ENCODE measurements around the gene SLC6A13.

The SLC6A13 gene

DNA sequence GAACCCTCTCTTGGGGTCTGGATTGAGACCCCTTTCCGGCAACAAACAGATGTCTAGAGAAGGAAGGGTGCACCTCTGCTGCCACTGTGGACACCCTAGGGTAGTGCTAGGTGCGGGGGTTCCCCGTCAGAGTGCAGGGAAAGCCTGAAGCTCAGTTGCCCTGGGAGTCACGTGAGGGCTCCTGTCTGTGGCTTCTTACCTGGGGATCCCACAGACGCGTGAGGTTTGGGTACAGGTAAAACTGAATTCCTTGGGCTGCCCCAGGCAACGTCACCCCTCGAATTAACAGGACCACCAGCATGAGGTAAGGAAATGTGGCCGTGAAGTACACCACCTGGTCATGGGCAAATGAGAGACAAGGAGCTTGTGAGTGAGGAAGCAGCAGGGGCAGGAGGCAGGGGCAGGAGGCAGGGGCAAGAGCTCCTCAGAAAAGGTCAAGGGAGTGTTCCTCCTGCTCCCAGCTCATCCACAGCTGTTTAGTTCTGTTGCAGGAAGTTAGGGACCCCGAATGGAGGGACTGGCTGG lies 27.7 kb downstream of the SLC6A13 start:
- no peak for ATAC-seq (ENCODE audit: low read depth)
- no peak for DNase-seq (ENCODE audit: low spot score in 2 of 2)
- peaks cover 9% of the 10 kb centered on the region for H3K9me3 Mint-ChIP-seq
- H3K27me3 Mint-ChIP-seq = peaks cover 10% of the 10 kb centered on the region
- no peak overlapping the region for H3K27ac Mint-ChIP-seq
- peaks cover 3% of the 10 kb centered on the region for H3K36me3 Mint-ChIP-seq
- peaks cover 2% of the 10 kb centered on the region for H3K4me1 Mint-ChIP-seq
- no peak overlapping the region for H3K4me3 Mint-ChIP-seq

DNA sequence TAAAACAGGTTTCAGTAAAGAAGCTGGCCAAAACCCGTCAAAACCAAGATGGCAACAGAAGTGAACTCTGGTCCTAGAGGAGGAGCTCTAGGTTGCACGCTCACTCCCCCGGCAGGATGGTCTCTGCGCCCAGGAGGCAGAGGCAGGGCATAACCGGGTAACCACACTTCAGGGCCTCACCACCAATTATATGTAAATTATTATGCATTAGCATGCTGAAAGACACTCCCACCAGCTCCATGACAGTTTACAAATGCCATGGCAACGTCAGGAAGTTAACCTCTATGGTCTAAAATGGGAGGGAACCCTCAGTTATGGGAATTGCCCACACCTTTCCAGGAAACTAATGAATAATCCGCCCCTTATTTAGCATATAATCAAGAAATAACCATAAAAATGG lies 28.6 kb downstream of the SLC6A13 start:
- Mint-ChIP-seq H3K4me1 (no peaks in the 10 kb centered on the region), H3K27me3 (peaks cover 8% of the 10 kb centered on the region), H3K27ac (no peak overlapping the region), H3K9me3 (peaks cover 9% of the 10 kb centered on the region), H3K4me3 (no peak overlapping the region), H3K36me3 (no peaks in the 10 kb centered on the region)
- ATAC-seq (ENCODE audit: low read depth) (no peak), DNase-seq (ENCODE audit: low spot score in 2 of 2) (no peak)

DNA sequence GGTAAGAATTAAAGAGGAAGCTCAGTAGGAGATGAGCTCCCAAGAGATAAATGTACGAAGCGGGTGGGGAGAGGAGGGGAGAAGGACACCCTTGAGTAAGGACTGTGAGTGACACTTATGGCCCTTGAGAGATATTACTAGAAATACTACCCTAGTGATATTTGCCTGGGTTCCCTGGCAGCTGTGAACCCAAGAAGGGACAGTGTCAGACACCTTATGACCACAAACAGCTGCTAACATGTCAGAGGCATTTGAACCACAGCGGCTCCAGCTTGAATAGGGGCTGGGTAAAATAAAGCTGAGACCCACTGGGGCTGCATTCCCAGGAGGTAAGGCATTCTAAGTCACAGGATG lies 29.0 kb downstream of the SLC6A13 start:
- DNase-seq (ENCODE audit: low spot score in 2 of 2) = no peak
- H3K27me3 Mint-ChIP-seq = peaks cover 10% of the 10 kb centered on the region
- H3K27ac Mint-ChIP-seq = no peak overlapping the region
- H3K4me1 Mint-ChIP-seq = no peaks in the 10 kb centered on the region
- H3K9me3 Mint-ChIP-seq = peaks cover 9% of the 10 kb centered on the region
- no peak overlapping the region for H3K4me3 Mint-ChIP-seq
- no peak for ATAC-seq (ENCODE audit: low read depth)
- no peaks in the 10 kb centered on the region for H3K36me3 Mint-ChIP-seq

DNA sequence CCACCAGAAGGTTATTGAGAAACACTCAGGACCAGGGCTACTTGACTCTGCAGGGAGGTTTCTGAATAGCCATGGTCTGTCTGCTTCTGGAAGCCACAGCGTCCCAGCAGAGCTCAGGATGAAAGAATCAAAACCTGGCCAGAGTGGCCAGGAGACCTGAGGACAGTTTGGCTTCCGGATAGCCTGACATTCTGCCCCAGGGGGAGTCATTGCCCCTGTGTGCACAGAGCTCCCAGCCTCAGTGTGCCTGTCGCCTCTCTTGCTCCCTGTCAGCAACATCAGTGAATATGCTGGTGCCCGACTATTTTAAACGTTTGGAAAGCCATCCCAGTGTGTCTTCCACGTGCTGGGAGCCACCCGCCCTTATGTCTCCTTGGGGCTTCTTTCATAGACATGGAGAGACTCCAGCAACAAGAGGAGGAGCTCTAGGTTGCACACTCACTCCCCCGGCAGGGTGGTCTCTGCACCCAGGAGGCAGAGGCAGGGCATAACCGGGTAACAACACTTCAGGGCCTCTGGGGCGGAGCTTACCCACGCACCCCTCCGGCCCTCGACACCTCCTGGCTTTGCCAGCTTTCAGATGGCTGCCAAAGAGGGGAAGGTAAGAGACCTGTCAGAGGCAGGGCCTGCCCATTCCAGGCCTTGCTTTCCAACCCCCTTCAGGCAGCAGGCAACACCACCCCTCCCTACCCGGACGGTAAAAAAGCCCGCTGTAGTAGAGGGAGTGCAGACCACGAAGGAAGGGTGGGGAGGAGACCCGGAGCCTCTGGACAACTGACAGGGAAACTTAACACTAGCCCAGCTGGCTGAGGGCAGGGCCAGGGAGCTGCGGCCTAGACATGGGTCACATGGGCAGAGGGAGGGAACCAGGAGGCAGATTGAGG lies 29.7 kb downstream of the SLC6A13 start:
- Mint-ChIP-seq H3K4me3 (no peak overlapping the region), H3K36me3 (no peaks in the 10 kb centered on the region), H3K4me1 (no peaks in the 10 kb centered on the region), H3K9me3 (peaks cover 9% of the 10 kb centered on the region), H3K27ac (no peak overlapping the region), H3K27me3 (peaks cover 12% of the 10 kb centered on the region)
- ATAC-seq (ENCODE audit: low read depth) (no peak), DNase-seq (ENCODE audit: low spot score in 2 of 2) (no peak)

DNA sequence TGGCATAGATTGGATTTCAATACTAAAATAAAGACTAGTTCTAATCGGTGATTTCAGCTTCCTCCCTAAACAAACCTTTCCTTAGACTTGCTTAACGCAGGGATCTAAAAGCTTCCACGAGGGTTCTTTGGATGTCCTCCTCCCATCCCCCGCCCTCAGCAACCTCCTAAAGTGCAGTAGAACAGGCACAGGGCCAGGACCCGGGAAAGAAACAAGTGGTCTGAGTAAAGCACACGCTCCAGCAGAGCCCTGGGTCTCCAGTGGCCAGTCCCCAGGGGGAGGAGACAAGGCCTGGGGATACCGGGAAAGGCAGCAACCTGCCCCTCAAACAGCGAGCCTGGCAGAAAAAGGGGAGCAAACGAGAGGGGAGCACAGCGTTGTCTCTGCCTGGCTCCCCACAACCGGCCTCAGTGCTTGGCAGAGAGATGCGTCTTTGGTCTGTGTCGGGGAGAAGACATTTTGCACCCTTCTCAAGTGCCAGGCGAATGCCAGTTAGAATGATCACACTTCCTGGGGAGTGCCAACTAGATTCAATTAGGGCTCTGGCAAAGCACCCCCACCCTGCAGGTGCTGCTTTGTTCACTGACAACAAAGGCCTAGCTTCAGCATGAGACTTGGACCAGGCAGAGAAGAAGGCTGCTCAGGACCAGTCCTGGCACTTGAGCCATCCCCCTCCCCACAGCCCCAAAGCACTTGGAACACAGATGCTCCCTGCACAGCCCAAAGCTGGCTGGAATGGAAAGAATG lies 31.5 kb downstream of the SLC6A13 start:
- DNase-seq (ENCODE audit: low spot score in 2 of 2) (no peak), ATAC-seq (ENCODE audit: low read depth) (no peak)
- H3K27me3 Mint-ChIP-seq = peaks cover 17% of the 10 kb centered on the region

DNA sequence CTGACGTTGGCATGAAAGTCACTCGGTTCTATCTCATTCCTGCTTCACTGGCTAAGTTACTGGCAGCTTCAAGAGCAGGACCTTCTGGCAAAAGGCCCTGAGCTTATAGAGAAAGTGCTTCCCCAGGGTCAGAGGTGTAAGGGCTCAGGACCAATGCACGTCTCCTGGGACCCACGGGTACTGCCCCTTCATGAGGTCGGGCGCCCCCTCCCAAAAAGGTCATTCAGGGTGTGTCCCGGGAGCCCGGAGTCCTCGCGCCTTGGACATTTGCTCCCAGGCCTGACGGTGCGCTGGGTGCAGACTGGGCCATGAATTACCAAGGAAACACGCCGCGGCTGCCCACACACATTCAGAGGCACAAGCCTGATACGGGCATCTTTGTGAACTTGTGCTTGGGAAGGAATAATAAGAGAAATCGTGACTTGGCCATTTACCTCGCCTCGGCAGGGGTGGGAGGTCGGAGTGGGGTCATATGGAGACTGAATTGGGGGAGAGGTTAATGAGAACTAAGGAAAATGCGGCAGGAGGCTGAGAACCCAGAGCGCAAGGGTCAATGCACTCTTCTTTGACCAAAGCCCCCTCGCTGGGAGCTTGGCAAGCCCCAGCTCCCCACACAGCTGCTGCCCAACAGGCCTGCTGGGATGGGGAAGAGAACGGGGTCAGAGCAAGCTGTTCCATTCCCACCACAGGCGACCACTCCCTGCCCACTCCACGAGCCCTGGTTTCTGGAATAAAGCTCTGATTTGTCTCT lies 33.0 kb downstream of the SLC6A13 start:
- Mint-ChIP-seq H3K4me3 (no peak overlapping the region), H3K27me3 (peaks cover 17% of the 10 kb centered on the region), H3K9me3 (no peaks in the 10 kb centered on the region), H3K36me3 (no peaks in the 10 kb centered on the region), H3K27ac (no peak overlapping the region), H3K4me1 (no peaks in the 10 kb centered on the region)
- ATAC-seq (ENCODE audit: low read depth) (no peak), DNase-seq (ENCODE audit: low spot score in 2 of 2) (no peak)

More for the DNA sequence above, 31.5 kb downstream of the SLC6A13 start:
- no peak overlapping the region for H3K27ac Mint-ChIP-seq
- peaks cover 5% of the 10 kb centered on the region for H3K9me3 Mint-ChIP-seq
- no peak overlapping the region for H3K4me3 Mint-ChIP-seq
- no peaks in the 10 kb centered on the region for H3K36me3 Mint-ChIP-seq
- no peaks in the 10 kb centered on the region for H3K4me1 Mint-ChIP-seq

DNA sequence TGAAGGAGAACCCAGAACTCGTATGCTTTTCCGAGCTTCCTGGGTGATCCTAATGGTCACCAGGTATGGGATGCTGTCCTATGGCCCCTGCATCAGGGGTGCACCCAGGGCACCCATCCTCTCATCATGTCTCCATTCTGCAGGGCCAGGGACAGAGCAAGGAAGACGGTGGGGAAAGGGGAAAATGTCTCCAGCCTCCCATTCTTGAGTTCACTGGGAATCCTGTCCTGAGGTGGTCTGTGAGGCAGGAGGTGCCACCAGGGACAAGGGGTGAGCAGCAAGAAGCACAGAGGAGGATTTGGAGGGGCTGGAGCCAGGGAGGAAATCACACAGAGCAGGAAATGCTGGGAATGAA lies 33.8 kb downstream of the SLC6A13 start:
- Mint-ChIP-seq H3K4me3 (no peak overlapping the region), H3K4me1 (no peaks in the 10 kb centered on the region), H3K36me3 (no peaks in the 10 kb centered on the region), H3K27me3 (peaks cover 17% of the 10 kb centered on the region), H3K9me3 (no peaks in the 10 kb centered on the region), H3K27ac (no peak overlapping the region)
- no peak for DNase-seq (ENCODE audit: low spot score in 2 of 2)
- ATAC-seq (ENCODE audit: low read depth) = no peak

DNA sequence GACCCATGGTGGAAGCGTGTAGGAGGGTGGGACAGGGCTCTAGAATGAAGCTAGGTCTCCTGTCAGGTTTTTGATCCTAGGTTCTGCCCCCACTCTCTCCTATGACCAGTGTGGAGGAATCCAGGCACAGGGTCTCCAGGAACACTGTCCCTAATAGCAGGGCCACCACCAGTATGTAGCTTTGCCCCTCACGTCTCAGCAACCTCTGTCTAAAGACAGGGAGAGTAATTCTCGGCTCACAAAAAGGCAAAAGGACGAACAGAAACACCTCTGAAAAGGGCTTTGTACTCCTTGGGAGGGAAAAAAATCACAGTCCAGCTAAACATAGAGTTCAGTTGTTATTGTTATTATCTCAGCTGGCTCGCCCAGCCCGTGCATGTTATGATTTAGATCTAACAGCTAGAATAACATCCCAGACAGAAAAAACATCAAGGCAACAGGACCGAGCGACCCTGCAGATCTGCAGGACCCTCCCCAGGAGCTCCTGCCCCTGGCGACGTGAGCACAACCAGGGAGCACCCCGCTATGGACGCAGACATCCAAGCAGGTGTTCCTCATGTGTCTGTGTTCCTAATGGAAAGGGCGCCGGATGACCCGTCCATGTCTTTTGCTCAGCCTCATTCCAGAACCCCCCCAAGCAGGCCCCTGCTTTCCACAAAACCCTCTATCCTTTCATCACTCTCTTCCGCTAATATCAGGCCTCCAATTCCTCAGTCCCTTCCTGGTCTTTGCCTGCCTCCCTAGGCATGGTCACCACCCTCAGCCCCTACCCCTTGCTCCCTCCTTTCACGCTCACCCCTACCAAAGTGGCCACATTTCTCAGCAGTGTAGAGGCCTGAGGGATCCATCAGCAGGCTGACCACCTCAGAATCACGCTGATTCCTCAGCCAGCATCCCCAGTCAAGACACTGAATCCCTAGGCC lies 34.5 kb downstream of the SLC6A13 start:
- Mint-ChIP-seq H3K27ac (no peak overlapping the region), H3K4me3 (no peak overlapping the region), H3K27me3 (peaks cover 15% of the 10 kb centered on the region), H3K36me3 (no peaks in the 10 kb centered on the region), H3K9me3 (no peaks in the 10 kb centered on the region), H3K4me1 (no peaks in the 10 kb centered on the region)
- no peak for DNase-seq (ENCODE audit: low spot score in 2 of 2)
- ATAC-seq (ENCODE audit: low read depth) = no peak

DNA sequence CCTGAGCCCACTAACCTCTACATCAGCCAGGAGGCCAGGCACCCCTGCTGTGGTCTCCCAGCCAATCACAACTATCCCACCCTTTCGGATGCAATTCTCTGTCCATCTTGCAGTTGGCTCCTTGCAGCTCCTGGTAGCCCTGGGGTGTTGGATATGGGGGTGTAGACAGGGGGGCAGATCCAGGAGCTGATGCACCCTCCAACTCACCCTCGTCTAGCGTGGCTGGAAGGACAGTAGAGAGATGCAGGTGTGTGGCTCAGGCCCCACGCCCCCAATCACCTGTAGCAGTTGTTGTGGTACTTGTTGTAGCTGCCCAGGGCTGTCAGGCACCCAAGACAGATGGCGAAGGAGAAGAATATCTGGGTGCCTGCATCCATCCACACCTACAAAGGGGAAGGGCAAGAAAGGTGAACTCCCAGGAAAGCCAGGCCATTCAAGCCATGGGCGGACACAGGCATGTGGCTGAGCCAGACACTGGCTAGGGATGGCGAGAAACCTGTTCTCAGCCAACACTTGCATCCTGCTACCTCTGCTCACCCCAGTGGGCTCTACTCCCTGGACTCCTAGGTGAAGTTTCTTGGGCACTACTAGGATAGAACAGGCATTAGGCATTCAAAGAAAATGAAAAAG lies 35.2 kb downstream of the SLC6A13 start:
- Mint-ChIP-seq H3K4me3 (no peak overlapping the region), H3K9me3 (no peaks in the 10 kb centered on the region), H3K27ac (no peak overlapping the region), H3K36me3 (no peaks in the 10 kb centered on the region), H3K4me1 (no peaks in the 10 kb centered on the region), H3K27me3 (peaks cover 16% of the 10 kb centered on the region)
- ATAC-seq (ENCODE audit: low read depth) (no peak), DNase-seq (ENCODE audit: low spot score in 2 of 2) (no peak)

DNA sequence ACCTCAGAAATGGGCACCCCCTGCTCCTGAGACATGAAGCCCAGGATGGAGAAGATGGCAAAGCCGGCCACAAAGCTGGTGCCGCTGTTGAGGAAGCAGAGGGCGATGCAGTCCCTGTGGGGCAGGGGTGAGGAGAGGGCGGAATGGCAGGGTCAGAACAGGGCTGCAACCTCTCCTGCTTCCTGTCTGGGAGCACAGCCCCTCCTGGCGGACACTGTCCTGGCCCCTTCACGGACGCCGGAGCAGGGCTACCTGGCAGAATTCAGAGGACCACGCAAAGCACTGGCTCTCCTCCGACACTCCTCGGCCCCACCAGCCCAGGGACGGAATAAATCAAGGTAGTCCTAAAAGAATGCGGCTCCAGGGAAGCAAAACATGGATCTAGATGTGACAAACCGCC lies 36.2 kb downstream of the SLC6A13 start:
- Mint-ChIP-seq H3K4me1 (no peaks in the 10 kb centered on the region), H3K27ac (no peak overlapping the region), H3K4me3 (no peak overlapping the region), H3K9me3 (no peaks in the 10 kb centered on the region), H3K27me3 (peaks cover 15% of the 10 kb centered on the region), H3K36me3 (no peaks in the 10 kb centered on the region)
- DNase-seq (ENCODE audit: low spot score in 2 of 2) = no peak
- ATAC-seq (ENCODE audit: low read depth) = no peak

DNA sequence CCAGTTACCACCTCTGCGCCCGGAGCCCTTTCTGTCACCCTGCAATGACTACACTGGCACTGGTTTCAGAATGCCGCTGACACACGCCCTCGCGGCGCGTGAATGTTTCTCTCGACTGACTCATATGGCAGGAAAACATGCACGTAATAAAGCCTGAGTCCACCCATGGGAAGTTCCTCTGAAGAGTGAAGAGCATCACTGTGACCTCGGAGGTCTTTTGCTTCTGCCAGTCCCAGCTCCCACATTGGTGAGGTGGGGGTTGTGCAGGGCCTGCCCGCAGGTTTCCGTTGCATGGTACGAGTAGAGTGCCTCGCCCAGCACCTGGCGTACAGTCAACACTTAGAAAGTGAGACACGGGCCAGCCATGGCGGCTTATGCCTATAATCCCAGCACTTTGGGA lies 37.6 kb downstream of the SLC6A13 start:
- ATAC-seq (ENCODE audit: low read depth) (no peak), DNase-seq (ENCODE audit: low spot score in 2 of 2) (no peak)
- Mint-ChIP-seq H3K4me3 (no peak overlapping the region), H3K27me3 (peaks cover 20% of the 10 kb centered on the region), H3K4me1 (no peaks in the 10 kb centered on the region), H3K27ac (no peak overlapping the region), H3K36me3 (no peaks in the 10 kb centered on the region), H3K9me3 (no peaks in the 10 kb centered on the region)

DNA sequence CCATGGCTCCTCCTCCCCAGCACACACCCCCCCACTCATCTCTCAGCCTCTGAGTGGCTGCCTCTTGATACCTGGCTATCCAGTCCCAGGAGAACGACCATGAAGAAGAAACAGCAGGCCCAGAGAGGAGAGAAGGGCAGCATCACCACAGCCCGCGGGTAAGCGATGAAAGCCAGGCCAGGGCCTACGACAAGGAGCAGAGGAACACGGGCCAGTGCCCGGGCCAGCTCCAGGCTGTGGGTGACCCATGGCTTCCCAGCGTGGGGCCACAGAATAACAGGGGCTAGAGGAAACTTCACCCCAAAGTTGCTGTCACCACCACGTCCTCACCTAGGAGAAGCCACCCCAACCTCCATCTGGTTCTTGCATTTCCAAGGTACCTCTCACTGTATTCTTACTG lies 38.3 kb downstream of the SLC6A13 start:
- Mint-ChIP-seq H3K9me3 (no peaks in the 10 kb centered on the region), H3K4me1 (no peaks in the 10 kb centered on the region), H3K27me3 (peaks cover 19% of the 10 kb centered on the region), H3K4me3 (no peak overlapping the region), H3K36me3 (no peaks in the 10 kb centered on the region), H3K27ac (no peak overlapping the region)
- no peak for ATAC-seq (ENCODE audit: low read depth)
- DNase-seq (ENCODE audit: low spot score in 2 of 2) = no peak

DNA sequence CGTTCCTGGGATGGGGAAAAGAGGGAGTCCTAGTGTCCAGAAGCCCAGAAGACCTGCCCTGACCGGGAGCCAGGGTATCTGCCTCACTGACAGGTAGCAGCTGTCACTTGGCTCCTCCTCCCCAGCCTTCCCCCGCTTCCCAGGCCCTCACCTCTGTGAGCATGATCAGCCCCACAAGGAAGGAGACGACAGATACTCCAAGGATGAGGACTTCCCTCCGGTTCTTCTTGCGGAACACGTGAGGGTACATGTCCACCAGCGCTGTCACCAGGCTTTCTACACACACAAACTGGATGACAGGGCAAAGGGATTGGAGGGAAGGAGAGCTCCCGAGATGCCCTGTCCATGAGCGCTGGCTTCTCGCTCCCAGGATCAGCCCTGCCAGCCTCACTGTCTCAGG lies 38.8 kb downstream of the SLC6A13 start:
- H3K27me3 Mint-ChIP-seq = peaks cover 18% of the 10 kb centered on the region
- H3K4me1 Mint-ChIP-seq = no peaks in the 10 kb centered on the region
- H3K27ac Mint-ChIP-seq = no peak overlapping the region
- no peak for DNase-seq (ENCODE audit: low spot score in 2 of 2)
- H3K4me3 Mint-ChIP-seq = no peak overlapping the region
- ATAC-seq (ENCODE audit: low read depth) = no peak
- H3K9me3 Mint-ChIP-seq = no peaks in the 10 kb centered on the region
- H3K36me3 Mint-ChIP-seq = no peaks in the 10 kb centered on the region

All from memory B cell (primary cell).